ENCODE results near the gene SCN1B. TPM values are rescaled to one million over a fixed set of nuclear protein-coding genes. Genes with fewer than 3 reads are reported as not detected.
"Not testable (repeated sequence)": the region's sequence is repeated elsewhere in the genome, so short reads cannot be mapped to it uniquely, and the experiment has no call there.

Gene SCN1B
- total RNA-seq, 1 donor from 2014 or later, result 1.3 TPM

GRCh38 chr19:34997071-34997617 is 33.1 kb upstream of the SCN1B start:
- no peak for DNase-seq (ENCODE audit: low read depth)
- H3K4me3 ChIP-seq (ENCODE audit: low read depth, low read length), result no peak overlapping the region
- no peak for TF ChIP-seq CTCF (conservative IDR thresholded peaks at IDR 0.05; ENCODE audit: low read depth, low read length)

GRCh38 chr19:34998224-34998623 is 32.0 kb upstream of the SCN1B start:
- H3K4me3 ChIP-seq (ENCODE audit: low read depth, low read length); DNase-seq (ENCODE audit: low read depth): not testable (repeated sequence)

GRCh38 chr19:34998777-34999497 is 31.3 kb upstream of the SCN1B start:
- H3K4me3 ChIP-seq (ENCODE audit: low read depth, low read length), result peak overlapping the region; percentile 84
- no peak for DNase-seq (ENCODE audit: low read depth)
- TF ChIP-seq CTCF (conservative IDR thresholded peaks at IDR 0.05; ENCODE audit: low read depth, low read length), result no peak

- DNase-seq (ENCODE audit: low read depth), result peak; percentile 58
- H3K4me3 ChIP-seq (ENCODE audit: low read depth, low read length), result peak within 1 kb of the TSS; percentile 84
- no peak for TF ChIP-seq CTCF (conservative IDR thresholded peaks at IDR 0.05; ENCODE audit: low read depth, low read length)
Measured at GRCh38 chr19:34999498-35000337, 30.6 kb upstream of the SCN1B start, which contains the start of gene GRAMD1A. Gene GRAMD1A (plus strand): TSS chr19:35000323. CDS start chr19:35000479, 156 bp downstream.

GRCh38 chr19:35000338-35000646 is 30.0 kb upstream of the SCN1B start:
- H3K4me3 ChIP-seq (ENCODE audit: low read depth, low read length), result peak overlapping the region; percentile 84
- no peak for DNase-seq (ENCODE audit: low read depth)
- TF ChIP-seq CTCF (conservative IDR thresholded peaks at IDR 0.05; ENCODE audit: low read depth, low read length), result no peak

- H3K4me3 ChIP-seq (ENCODE audit: low read depth, low read length), result peak overlapping the region; percentile 84
- TF ChIP-seq CTCF (conservative IDR thresholded peaks at IDR 0.05; ENCODE audit: low read depth, low read length), result no peak
- no peak for DNase-seq (ENCODE audit: low read depth)
Measured at GRCh38 chr19:35000647-35001501, 29.4 kb upstream of the SCN1B start.

Measured in epithelial cell of proximal tubule (primary cell).